Prostate gland (tissue), 2 donors: Measurements from ENCODE around the gene DSTN.

Source experiments
- CTCF ChIP-seq, 4 experiments: fragments of 200-600 bp in 2 of 4; fragments of 450-650 bp in 2 of 4; sonication (generic) in 2 of 4; IDR thresholded peaks; 1 replicate in 3 of 4; 2 replicates in 1 of 4; pipeline ENCODE4 v1.5.1; 2016 to 2019; ENCODE audit warnings: antibody characterized with exemption in 4 of 4, mild to moderate bottlenecking in 2 of 4, moderate library complexity in 2 of 4
- POLR2A ChIP-seq: fragments of 450-650 bp; IDR thresholded peaks from one replicate; pipeline ENCODE4 v1.6.1; 2016; ENCODE audit warnings: antibody characterized with exemption, mild to moderate bottlenecking
- POLR2AphosphoS5 ChIP-seq: sonication (generic); formaldehyde crosslinking; IDR thresholded peaks from one replicate; pipeline ENCODE4 v1.6.1; 2017; ENCODE audit warnings: antibody characterized with exemption

- TF ChIP-seq CTCF (IDR thresholded peaks at IDR 0.05) = no peak
- TF ChIP-seq POLR2AphosphoS5 = no peak
- TF ChIP-seq POLR2A = no peak
Measured at GRCh38 chr20:17650301-17651128, 80.6 kb downstream of the DSTN start.
